SHP77 (cell line): Measurements from ENCODE around the gene MAZ.
A peak's percentile ranks its signal among the peaks of the same experiment; 100 is the strongest.
"Not testable (repeated sequence)": the region's sequence is repeated elsewhere in the genome, so short reads cannot be mapped to it uniquely, and the experiment has no call there.

Experiments used
- DNase-seq, 2 experiments: peaks; one replicate each; lab custom pipeline; 2025; lab: John Stamatoyannopoulos, UW

The MAZ gene

GRCh38 chr16:29784901-29785500, 21.3 kb upstream of the MAZ start:
- DNase-seq, result no peak

GRCh38 chr16:29787155-29787554, 19.2 kb upstream of the MAZ start:
- DNase-seq, result not testable (repeated sequence)

- DNase-seq, result peak in 1 of 2 experiments; percentile 49
These were observed 16.6 kb upstream of the MAZ start for GRCh38 chr16:29789775-29790182.

- DNase-seq, result peak; percentile 99
These were observed 16.0 kb upstream of the MAZ start, which contains the start of gene KIF22 for GRCh38 chr16:29790183-29790948. Gene KIF22, plus strand, starts transcription at chr16:29790751. Its CDS starts 9 bp downstream, at chr16:29790760.

GRCh38 chr16:29790949-29791844, 15.1 kb upstream of the MAZ start:
- no peak for DNase-seq

- no peak for DNase-seq
These were observed 14.2 kb upstream of the MAZ start for GRCh38 chr16:29791845-29792807.

GRCh38 chr16:29793153-29793552, 13.2 kb upstream of the MAZ start:
- not testable (repeated sequence) for DNase-seq

- no peak for DNase-seq
These were observed 12.1 kb upstream of the MAZ start for GRCh38 chr16:29794231-29794710.

- DNase-seq, result no peak
These were observed 3.9 kb upstream of the MAZ start for GRCh38 chr16:29802416-29802935.

GRCh38 chr16:29804020-29804419, 2.3 kb upstream of the MAZ start:
- no peak for DNase-seq

GRCh38 chr16:29804455-29805231, 1.7 kb upstream of the MAZ start:
- peak; percentile 32 to 64 for DNase-seq

GRCh38 chr16:29805232-29806098, 864 bp upstream of the MAZ start:
- peak; percentile 99 for DNase-seq

GRCh38 chr16:29806641-29807425, 504 bp downstream of the MAZ start:
- peak; percentile 12 to 51 for DNase-seq

- peak; percentile 87 to 88 for DNase-seq
These were observed 1.3 kb downstream of the MAZ start for GRCh38 chr16:29807426-29808218.

- no peak for DNase-seq
These were observed 2.0 kb downstream of the MAZ start for GRCh38 chr16:29808219-29808900.

- DNase-seq, result no peak
These were observed 2.9 kb downstream of the MAZ start for GRCh38 chr16:29809031-29809747.
